Stomach (tissue), 4 donors: ENCODE measurements around the gene TMEM190.

Experiments
- CTCF ChIP-seq, 7 experiments: fragments of 450-650 bp in 4 of 7; fragments of 200-600 bp in 3 of 7; sonication (generic) in 3 of 7; IDR thresholded peaks; one replicate each; pipeline ENCODE4 v1.5.1; 2016 to 2019; ENCODE audit warnings: antibody characterized with exemption in 7 of 7, control low read depth in 2 of 7, mild to moderate bottlenecking in 1 of 7
- POLR2AphosphoS5 ChIP-seq, 3 donors: sonication (generic); formaldehyde crosslinking; IDR thresholded peaks; one replicate each; pipeline ENCODE4 v1.6.1; 2016; ENCODE audit warnings: antibody characterized with exemption in 3 of 3

- TF ChIP-seq CTCF (IDR thresholded peaks at IDR 0.05) (no peak), POLR2AphosphoS5 (IDR thresholded peaks at IDR 0.05) (no peak)
Measured at GRCh38 chr19:55341171-55341588, 35.4 kb upstream of the TMEM190 start.
